ENCODE measurements around the gene CLCN3. TPM values are rescaled to one million over a fixed set of nuclear protein-coding genes. Genes with fewer than 3 reads are reported as not detected.

CLCN3 gene
- total and polyA plus RNA-seq, 2 of the 13 experiments (the other 11 are each of a cell fraction or from before 2014, with no cell fraction given) = 13.6 to 23.7 TPM

DNA sequence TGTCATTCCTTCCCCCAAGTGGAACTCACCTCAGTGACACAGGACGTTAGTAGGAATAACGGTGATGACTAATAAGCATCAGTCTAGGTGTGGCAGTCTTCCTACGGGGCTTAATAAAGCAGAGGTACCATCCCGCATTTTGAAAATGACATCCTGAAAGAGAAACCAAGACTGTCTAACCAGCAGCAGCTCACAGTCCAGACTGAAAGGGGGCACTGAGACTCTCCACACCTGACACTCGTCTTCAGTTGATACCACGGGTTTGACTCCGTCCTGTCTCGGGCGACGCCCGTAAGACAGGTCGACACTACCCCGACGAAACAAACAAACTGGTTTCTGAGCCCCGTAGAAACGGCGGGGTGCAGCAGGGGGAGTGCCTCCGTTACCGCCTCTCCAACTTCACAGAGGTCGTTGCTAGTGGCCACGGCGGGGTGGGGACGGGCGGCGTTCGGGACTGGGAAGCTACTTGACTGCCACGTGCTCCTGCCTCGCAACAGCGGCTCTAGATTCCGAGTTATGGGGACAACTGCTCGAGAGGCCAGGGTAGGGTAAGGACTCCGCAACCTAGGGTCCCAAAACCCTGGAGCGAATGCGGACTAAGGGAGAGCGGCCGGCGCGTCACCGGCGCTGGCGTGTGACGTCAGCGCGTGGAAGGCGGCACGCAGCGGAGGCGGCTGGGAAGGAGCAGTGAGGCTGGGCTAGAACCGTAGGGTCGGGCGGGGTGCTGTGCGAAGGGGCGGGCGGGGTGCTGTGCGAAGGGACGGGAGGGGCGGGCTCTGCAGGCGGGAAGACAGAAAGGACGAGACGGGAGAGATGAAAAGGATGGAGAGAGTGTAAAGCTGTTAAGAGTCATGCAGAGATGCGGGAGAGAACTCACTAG is 8.1 kb upstream of the CLCN3 start, which contains the start of gene NEK1 (continued):
- TF ChIP-seq ZFP37 (CRISPR knock-in tag; IDR thresholded peaks at IDR 0.05; ENCODE audit: borderline replicate concordance) = 0 out of 2 replicates have a peak, but pooled peaks have one; percentile 55
- no peak for TF ChIP-seq ZNF232 (CRISPR knock-in tag; IDR thresholded peaks at IDR 0.05; ENCODE audit: borderline replicate concordance)
- peak; percentile 49; the same call in 1 of the 2 replicates for TF ChIP-seq MIER3 (CRISPR knock-in tag; IDR thresholded peaks at IDR 0.05; ENCODE audit: borderline replicate concordance)
- peak; percentile 57; the same call in 1 of the 2 replicates for TF ChIP-seq ZNF768 (CRISPR knock-in tag; IDR thresholded peaks at IDR 0.05)
- peak; percentile 70; the same call in 1 of the 2 replicates for TF ChIP-seq KLF6 (CRISPR knock-in tag; IDR thresholded peaks at IDR 0.05)
- peak; percentile 39; the same call in 1 of the 2 replicates for TF ChIP-seq TSC22D2 (CRISPR knock-in tag; IDR thresholded peaks at IDR 0.05; ENCODE audit: borderline replicate concordance)
- TF ChIP-seq ZNF234 (CRISPR knock-in tag; conservative IDR thresholded peaks at IDR 0.05) = peak; percentile 49; the same call in 1 of the 2 replicates
- TF ChIP-seq, protein P1, sequence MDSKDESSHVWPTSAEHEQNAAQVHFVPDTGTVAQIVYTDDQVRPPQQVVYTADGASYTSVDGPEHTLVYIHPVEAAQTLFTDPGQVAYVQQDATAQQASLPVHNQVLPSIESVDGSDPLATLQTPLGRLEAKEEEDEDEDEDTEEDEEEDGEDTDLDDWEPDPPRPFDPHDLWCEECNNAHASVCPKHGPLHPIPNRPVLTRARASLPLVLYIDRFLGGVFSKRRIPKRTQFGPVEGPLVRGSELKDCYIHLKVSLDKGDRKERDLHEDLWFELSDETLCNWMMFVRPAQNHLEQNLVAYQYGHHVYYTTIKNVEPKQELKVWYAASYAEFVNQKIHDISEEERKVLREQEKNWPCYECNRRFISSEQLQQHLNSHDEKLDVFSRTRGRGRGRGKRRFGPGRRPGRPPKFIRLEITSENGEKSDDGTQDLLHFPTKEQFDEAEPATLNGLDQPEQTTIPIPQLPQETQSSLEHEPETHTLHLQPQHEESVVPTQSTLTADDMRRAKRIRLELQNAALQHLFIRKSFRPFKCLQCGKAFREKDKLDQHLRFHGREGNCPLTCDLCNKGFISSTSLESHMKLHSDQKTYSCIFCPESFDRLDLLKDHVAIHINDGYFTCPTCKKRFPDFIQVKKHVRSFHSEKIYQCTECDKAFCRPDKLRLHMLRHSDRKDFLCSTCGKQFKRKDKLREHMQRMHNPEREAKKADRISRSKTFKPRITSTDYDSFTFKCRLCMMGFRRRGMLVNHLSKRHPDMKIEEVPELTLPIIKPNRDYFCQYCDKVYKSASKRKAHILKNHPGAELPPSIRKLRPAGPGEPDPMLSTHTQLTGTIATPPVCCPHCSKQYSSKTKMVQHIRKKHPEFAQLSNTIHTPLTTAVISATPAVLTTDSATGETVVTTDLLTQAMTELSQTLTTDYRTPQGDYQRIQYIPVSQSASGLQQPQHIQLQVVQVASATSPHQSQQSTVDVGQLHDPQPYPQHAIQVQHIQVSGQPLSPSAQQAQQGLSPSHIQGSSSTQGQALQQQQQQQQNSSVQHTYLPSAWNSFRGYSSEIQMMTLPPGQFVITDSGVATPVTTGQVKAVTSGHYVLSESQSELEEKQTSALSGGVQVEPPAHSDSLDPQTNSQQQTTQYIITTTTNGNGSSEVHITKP (CRISPR knock-in tag; IDR thresholded peaks at IDR 0.05; ENCODE audit: low read depth) = 0 out of 2 replicates have a peak, but pooled peaks have one; percentile 43
- TF ChIP-seq, protein P2, sequence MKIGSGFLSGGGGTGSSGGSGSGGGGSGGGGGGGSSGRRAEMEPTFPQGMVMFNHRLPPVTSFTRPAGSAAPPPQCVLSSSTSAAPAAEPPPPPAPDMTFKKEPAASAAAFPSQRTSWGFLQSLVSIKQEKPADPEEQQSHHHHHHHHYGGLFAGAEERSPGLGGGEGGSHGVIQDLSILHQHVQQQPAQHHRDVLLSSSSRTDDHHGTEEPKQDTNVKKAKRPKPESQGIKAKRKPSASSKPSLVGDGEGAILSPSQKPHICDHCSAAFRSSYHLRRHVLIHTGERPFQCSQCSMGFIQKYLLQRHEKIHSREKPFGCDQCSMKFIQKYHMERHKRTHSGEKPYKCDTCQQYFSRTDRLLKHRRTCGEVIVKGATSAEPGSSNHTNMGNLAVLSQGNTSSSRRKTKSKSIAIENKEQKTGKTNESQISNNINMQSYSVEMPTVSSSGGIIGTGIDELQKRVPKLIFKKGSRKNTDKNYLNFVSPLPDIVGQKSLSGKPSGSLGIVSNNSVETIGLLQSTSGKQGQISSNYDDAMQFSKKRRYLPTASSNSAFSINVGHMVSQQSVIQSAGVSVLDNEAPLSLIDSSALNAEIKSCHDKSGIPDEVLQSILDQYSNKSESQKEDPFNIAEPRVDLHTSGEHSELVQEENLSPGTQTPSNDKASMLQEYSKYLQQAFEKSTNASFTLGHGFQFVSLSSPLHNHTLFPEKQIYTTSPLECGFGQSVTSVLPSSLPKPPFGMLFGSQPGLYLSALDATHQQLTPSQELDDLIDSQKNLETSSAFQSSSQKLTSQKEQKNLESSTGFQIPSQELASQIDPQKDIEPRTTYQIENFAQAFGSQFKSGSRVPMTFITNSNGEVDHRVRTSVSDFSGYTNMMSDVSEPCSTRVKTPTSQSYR (CRISPR knock-in tag; IDR thresholded peaks at IDR 0.05; ENCODE audit: borderline replicate concordance) = no peak
- peak; percentile 77; the same call in 1 of the 2 replicates for TF ChIP-seq ZNF225 (CRISPR knock-in tag; IDR thresholded peaks at IDR 0.05)
- TF ChIP-seq SOX5 (CRISPR knock-in tag; IDR thresholded peaks at IDR 0.05; ENCODE audit: borderline replicate concordance) = no peak
- TF ChIP-seq GATAD1 (CRISPR knock-in tag; IDR thresholded peaks at IDR 0.05) = peak; percentile 90
- TF ChIP-seq MXI1 (IDR thresholded peaks at IDR 0.05; ENCODE audit: borderline replicate concordance, low read depth, low read length) = peak; percentile 30; the same call in 1 of the 3 replicates
- no peak for TF ChIP-seq ZKSCAN1 (IDR thresholded peaks at IDR 0.05; ENCODE audit: low read length)
- TF ChIP-seq, protein P3, sequence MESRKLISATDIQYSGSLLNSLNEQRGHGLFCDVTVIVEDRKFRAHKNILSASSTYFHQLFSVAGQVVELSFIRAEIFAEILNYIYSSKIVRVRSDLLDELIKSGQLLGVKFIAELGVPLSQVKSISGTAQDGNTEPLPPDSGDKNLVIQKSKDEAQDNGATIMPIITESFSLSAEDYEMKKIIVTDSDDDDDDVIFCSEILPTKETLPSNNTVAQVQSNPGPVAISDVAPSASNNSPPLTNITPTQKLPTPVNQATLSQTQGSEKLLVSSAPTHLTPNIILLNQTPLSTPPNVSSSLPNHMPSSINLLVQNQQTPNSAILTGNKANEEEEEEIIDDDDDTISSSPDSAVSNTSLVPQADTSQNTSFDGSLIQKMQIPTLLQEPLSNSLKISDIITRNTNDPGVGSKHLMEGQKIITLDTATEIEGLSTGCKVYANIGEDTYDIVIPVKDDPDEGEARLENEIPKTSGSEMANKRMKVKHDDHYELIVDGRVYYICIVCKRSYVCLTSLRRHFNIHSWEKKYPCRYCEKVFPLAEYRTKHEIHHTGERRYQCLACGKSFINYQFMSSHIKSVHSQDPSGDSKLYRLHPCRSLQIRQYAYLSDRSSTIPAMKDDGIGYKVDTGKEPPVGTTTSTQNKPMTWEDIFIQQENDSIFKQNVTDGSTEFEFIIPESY (CRISPR knock-in tag; IDR thresholded peaks at IDR 0.05) = no peak
- no peak for TF ChIP-seq TBP (CRISPR knock-in tag; IDR thresholded peaks at IDR 0.05)
- peak; percentile 78 for TF ChIP-seq TBX2 (CRISPR knock-in tag; IDR thresholded peaks at IDR 0.05; ENCODE audit: borderline replicate concordance)
- TF ChIP-seq NKX3-1 (CRISPR knock-in tag; IDR thresholded peaks at IDR 0.05) = peak; percentile 29; the same call in 1 of the 2 replicates
- TF ChIP-seq CHCHD3 (CRISPR knock-in tag; IDR thresholded peaks at IDR 0.05) = no peak

Data from HepG2 (cell line).